H1 (cell line): ENCODE measurements around the gene LRRFIP1. TPM values are rescaled to one million over a fixed set of nuclear protein-coding genes. Genes with fewer than 3 reads are reported as not detected.

Experiments used
- BCL11A ChIP-seq, 2 experiments: IDR thresholded peaks; one replicate each; pipeline ENCODE4 v1.6.1; 2011; ENCODE audit warnings: low read depth in 2 of 2, low read length in 2 of 2, mild to moderate bottlenecking in 2 of 2
- CBX5 ChIP-seq: fragments of 300-800, 300-1000 bp; sonication (generic); IDR thresholded peaks from 2 replicates; pipeline ENCODE4 v1.7.1; 2016; ENCODE audit warnings: antibody characterized with exemption, low read length, low read depth
- CREB1 ChIP-seq: IDR thresholded peaks from 2 replicates; pipeline ENCODE4 v1.6.1; 2012; ENCODE audit warnings: inconsistent platforms
- GTF2F1 ChIP-seq: IDR thresholded peaks from 2 replicates; pipeline ENCODE4 v1.6.1; 2012; ENCODE audit warnings: low read depth, low read length, improper control_type of control experiment, borderline replicate concordance
- HDAC6 ChIP-seq: IDR thresholded peaks from one replicate; pipeline ENCODE4 v1.7.1; 2012; ENCODE audit warnings: low read depth, mild to moderate bottlenecking, inconsistent platforms, low read length, moderate library complexity
- NRF1 ChIP-seq: IDR thresholded peaks from 2 replicates; pipeline ENCODE4 v1.6.1; 2011; ENCODE audit warnings: mild to moderate bottlenecking, low read depth, low read length, improper control_type of control experiment
- RAD21 ChIP-seq, 2 experiments: IDR thresholded peaks in 1 of 2; conservative IDR thresholded peaks in 1 of 2; 2 replicates each; pipeline ENCODE4 v1.6.1; 2011; ENCODE audit warnings: low read depth in 2 of 2, low read length in 2 of 2, improper control_type of control experiment in 1 of 2, inconsistent platforms in 1 of 2, mild to moderate bottlenecking in 1 of 2, moderate library complexity in 1 of 2
- RBBP5 ChIP-seq: IDR thresholded peaks from 2 replicates; pipeline ENCODE4 v1.7.1; 2012; ENCODE audit warnings: low read depth, mild to moderate bottlenecking, inconsistent platforms, low read length, moderate library complexity, borderline replicate concordance
- SUZ12 ChIP-seq: fragments of 200-600 bp; sonication (generic); IDR thresholded peaks from 2 replicates; pipeline ENCODE4 v1.6.1; 2012; ENCODE audit warnings: mild to moderate bottlenecking, inconsistent platforms, low read length, moderate library complexity, mixed read lengths
- TAF1 ChIP-seq: IDR thresholded peaks from 2 replicates; pipeline ENCODE4 v1.6.1; 2011; ENCODE audit warnings: mild to moderate bottlenecking, low read depth, low read length
- TCF12 ChIP-seq: IDR thresholded peaks from 2 replicates; pipeline ENCODE4 v1.6.1; 2011; ENCODE audit warnings: low read depth, mild to moderate bottlenecking, low read length
- YY1 ChIP-seq: IDR thresholded peaks from 2 replicates; pipeline ENCODE4 v1.6.1; 2011; ENCODE audit warnings: low read depth, mild to moderate bottlenecking, low read length
- polyA plus RNA-seq, 7 experiments: library from polyadenylated mRNA; depleted of rRNA in 3 of 7; stranded (reverse) in 5 of 7; unstranded in 2 of 7; fragments of >200 nt in 5 of 7; fragments of 200-250 nt in 2 of 7; gene quantifications; 1 replicate in 5 of 7; 2 replicates in 1 of 7; 4 replicates in 1 of 7; pipeline versions ENCODE4 v1.2.1 to v1.2.3, GENCODE V29; 2011 to 2013; ENCODE audit warnings: missing spikeins in 2 of 7, mixed read lengths in 2 of 7
- total RNA-seq: library from RNA; stranded (reverse); fragmentation: NEBNext Ultra II Directional; extraction: Animal tissue kit (Norgen Biotek cat#: 25700); gene quantifications from 2 replicates; pipeline ENCODE4 v1.2.1, GENCODE V29; 2021
- TF ChIP-seq, protein P1 (sequence below): IDR thresholded peaks from 2 replicates; pipeline ENCODE4 v1.6.1; 2011; ENCODE audit warnings: low read length, improper control_type of control experiment

The LRRFIP1 gene
- total and polyA plus RNA-seq, 2 of the 8 experiments (the other 6 are each of a cell fraction or from before 2014, with no cell fraction given), result 12.1 to 75.8 TPM

- TF ChIP-seq CBX5, result no peak
- TF ChIP-seq RBBP5, result no peak
- TF ChIP-seq CREB1, result peak; percentile 27; the same call in 1 of the 2 replicates
- TF ChIP-seq YY1, result no peak
- no peak for TF ChIP-seq SUZ12
- no peak for TF ChIP-seq HDAC6
- TF ChIP-seq, protein P1, sequence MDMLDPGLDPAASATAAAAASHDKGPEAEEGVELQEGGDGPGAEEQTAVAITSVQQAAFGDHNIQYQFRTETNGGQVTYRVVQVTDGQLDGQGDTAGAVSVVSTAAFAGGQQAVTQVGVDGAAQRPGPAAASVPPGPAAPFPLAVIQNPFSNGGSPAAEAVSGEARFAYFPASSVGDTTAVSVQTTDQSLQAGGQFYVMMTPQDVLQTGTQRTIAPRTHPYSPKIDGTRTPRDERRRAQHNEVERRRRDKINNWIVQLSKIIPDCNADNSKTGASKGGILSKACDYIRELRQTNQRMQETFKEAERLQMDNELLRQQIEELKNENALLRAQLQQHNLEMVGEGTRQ, result no peak
- no peak for TF ChIP-seq BCL11A (IDR thresholded peaks at IDR 0.05; ENCODE audit: low read depth in 2 of 2, low read length in 2 of 2)
- no peak for TF ChIP-seq TAF1
- TF ChIP-seq GTF2F1, result no peak
- no peak for TF ChIP-seq NRF1
- TF ChIP-seq RAD21 (IDR thresholded peaks at IDR 0.05 in 1 of 2, conservative IDR thresholded peaks at IDR 0.05 in 1 of 2; ENCODE audit: low read depth in 2 of 2, low read length in 2 of 2), result peak; percentile 97 to 99
- no peak for TF ChIP-seq TCF12
These were observed 117.3 kb downstream of the LRRFIP1 start (continued) for GRCh38 chr2:237744613-237745249.
